GM19193 (cell line): Measurements from ENCODE around the gene AGAP1.

Experiments used
- POLR2A ChIP-seq: IDR thresholded peaks from 4 replicates; pipeline ENCODE4 v1.6.1; 2011; ENCODE audit not compliant: insufficient read depth, insufficient read length; ENCODE audit errors: extremely low read depth

The AGAP1 gene

GRCh38 chr2:235770909-235771820 is 277.3 kb downstream of the AGAP1 start:
- no peak for TF ChIP-seq POLR2A

- TF ChIP-seq POLR2A: no peak
Observed at GRCh38 chr2:235773188-235773928, 279.5 kb downstream of the AGAP1 start.

GRCh38 chr2:235774153-235774870 is 280.5 kb downstream of the AGAP1 start:
- no peak for TF ChIP-seq POLR2A

- TF ChIP-seq POLR2A: no peak
Observed at GRCh38 chr2:235776531-235776930, 282.7 kb downstream of the AGAP1 start.

- TF ChIP-seq POLR2A: no peak
Observed at GRCh38 chr2:235779444-235779896, 285.6 kb downstream of the AGAP1 start.

GRCh38 chr2:235780401-235780800 is 286.6 kb downstream of the AGAP1 start:
- TF ChIP-seq POLR2A: no peak

- TF ChIP-seq POLR2A: no peak
Observed at GRCh38 chr2:235781775-235782174, 287.9 kb downstream of the AGAP1 start.

GRCh38 chr2:235784788-235785187 is 290.9 kb downstream of the AGAP1 start:
- no peak for TF ChIP-seq POLR2A

- no peak for TF ChIP-seq POLR2A
Observed at GRCh38 chr2:235789552-235789951, 295.7 kb downstream of the AGAP1 start.

- TF ChIP-seq POLR2A: no peak
Observed at GRCh38 chr2:235793163-235793752, 299.4 kb downstream of the AGAP1 start.

- no peak for TF ChIP-seq POLR2A
Observed at GRCh38 chr2:235799281-235799680, 305.4 kb downstream of the AGAP1 start.

GRCh38 chr2:235802542-235802941 is 308.7 kb downstream of the AGAP1 start:
- no peak for TF ChIP-seq POLR2A

GRCh38 chr2:235803028-235803427 is 309.2 kb downstream of the AGAP1 start:
- no peak for TF ChIP-seq POLR2A

GRCh38 chr2:235804676-235805075 is 310.8 kb downstream of the AGAP1 start:
- TF ChIP-seq POLR2A: no peak
